ENCODE data around the gene TDRD1.

DNA sequence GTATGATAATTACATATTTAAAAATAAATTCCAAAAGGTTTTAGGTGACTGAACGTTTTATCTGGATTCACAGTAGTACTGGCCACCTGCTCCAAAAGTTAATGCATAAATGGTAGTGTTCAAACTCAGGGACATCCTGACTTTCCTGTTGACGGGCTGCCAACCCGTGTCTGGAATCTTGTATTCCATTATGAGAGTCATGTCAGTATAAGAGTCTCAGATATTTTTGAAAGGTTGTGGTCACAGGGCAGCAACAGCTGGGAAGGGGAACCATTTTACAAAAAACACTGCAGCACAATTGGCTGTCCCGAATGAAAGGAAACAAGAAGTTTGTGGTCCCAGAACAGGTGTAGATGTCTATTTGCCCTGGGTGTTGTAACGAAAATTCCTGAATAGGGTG, 2.8 kb downstream of the TDRD1 start:
- TF ChIP-seq EZH2 (IDR thresholded peaks at IDR 0.05), result no peak
- TF ChIP-seq, protein P1, sequence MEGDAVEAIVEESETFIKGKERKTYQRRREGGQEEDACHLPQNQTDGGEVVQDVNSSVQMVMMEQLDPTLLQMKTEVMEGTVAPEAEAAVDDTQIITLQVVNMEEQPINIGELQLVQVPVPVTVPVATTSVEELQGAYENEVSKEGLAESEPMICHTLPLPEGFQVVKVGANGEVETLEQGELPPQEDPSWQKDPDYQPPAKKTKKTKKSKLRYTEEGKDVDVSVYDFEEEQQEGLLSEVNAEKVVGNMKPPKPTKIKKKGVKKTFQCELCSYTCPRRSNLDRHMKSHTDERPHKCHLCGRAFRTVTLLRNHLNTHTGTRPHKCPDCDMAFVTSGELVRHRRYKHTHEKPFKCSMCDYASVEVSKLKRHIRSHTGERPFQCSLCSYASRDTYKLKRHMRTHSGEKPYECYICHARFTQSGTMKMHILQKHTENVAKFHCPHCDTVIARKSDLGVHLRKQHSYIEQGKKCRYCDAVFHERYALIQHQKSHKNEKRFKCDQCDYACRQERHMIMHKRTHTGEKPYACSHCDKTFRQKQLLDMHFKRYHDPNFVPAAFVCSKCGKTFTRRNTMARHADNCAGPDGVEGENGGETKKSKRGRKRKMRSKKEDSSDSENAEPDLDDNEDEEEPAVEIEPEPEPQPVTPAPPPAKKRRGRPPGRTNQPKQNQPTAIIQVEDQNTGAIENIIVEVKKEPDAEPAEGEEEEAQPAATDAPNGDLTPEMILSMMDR (IDR thresholded peaks at IDR 0.05), result no peak
